H9 (cell line): ENCODE measurements around the gene PIGM. TPM values are rescaled to one million over a fixed set of nuclear protein-coding genes. Genes with fewer than 3 reads are reported as not detected.

Experiments
- DNase-seq: peaks from one replicate; pipeline ENCODE4 v3.0.0-alpha.2; 2017
- H2AFZ ChIP-seq: one replicate; pipeline ENCODE4 v1.6.1; 2013; ENCODE audit warnings: mild to moderate bottlenecking, low read length, control low read depth, moderate library complexity
- H2AK5ac ChIP-seq: 2 replicates; pipeline ENCODE4 v1.6.1; 2013; ENCODE audit warnings: low read length, control low read depth, mixed read lengths; ENCODE audit not compliant: insufficient read length
- H2BK120ac ChIP-seq: one replicate; pipeline ENCODE4 v1.6.1; 2013; ENCODE audit warnings: low read depth, mild to moderate bottlenecking, low read length, control low read depth, inconsistent platforms; ENCODE audit not compliant: poor library complexity, severe bottlenecking
- H2BK12ac ChIP-seq: 2 replicates; pipeline ENCODE4 v1.6.1; 2013; ENCODE audit warnings: low read length, control low read depth, mixed read lengths, low read depth; ENCODE audit not compliant: insufficient read length
- H2BK15ac ChIP-seq: 2 replicates; pipeline ENCODE4 v1.6.1; 2013; ENCODE audit warnings: low read depth, low read length, control low read depth
- H2BK20ac ChIP-seq: one replicate; pipeline ENCODE4 v1.6.1; 2013; ENCODE audit warnings: low read depth, mild to moderate bottlenecking, low read length, control low read depth, inconsistent platforms; ENCODE audit not compliant: poor library complexity, severe bottlenecking
- H2BK5ac ChIP-seq: 2 replicates; pipeline ENCODE4 v1.6.1; 2013; ENCODE audit warnings: low read length, control low read depth, mixed read lengths; ENCODE audit not compliant: insufficient read length
- H3K14ac ChIP-seq: 2 replicates; pipeline ENCODE4 v1.6.1; 2013; ENCODE audit warnings: low read length, control low read depth; ENCODE audit not compliant: insufficient read depth
- H3K18ac ChIP-seq: 2 replicates; pipeline ENCODE4 v1.6.1; 2013; ENCODE audit warnings: low read depth, mild to moderate bottlenecking, mixed read lengths, low read length, control low read depth; ENCODE audit not compliant: insufficient read length
- H3K23ac ChIP-seq: 2 replicates; pipeline ENCODE4 v1.6.1; 2013; ENCODE audit warnings: low read length, control low read depth, mixed read lengths, low read depth; ENCODE audit not compliant: insufficient read length
- H3K23me2 ChIP-seq: 2 replicates; pipeline ENCODE4 v1.6.1; 2013; ENCODE audit warnings: low read depth, mild to moderate bottlenecking, mixed read lengths, low read length, control low read depth; ENCODE audit not compliant: insufficient read length, poor library complexity, severe bottlenecking
- H3K27ac ChIP-seq: 2 replicates; pipeline ENCODE4 v1.5.1; 2013; ENCODE audit warnings: low read length, control low read depth, mixed read lengths, low read depth; ENCODE audit not compliant: insufficient read length
- H3K27me3 ChIP-seq: 2 replicates; pipeline ENCODE4 v1.6.1; 2013; ENCODE audit warnings: low read length, control low read depth, inconsistent platforms; ENCODE audit not compliant: insufficient read depth
- H3K4ac ChIP-seq: 2 replicates; pipeline ENCODE4 v1.6.1; 2013; ENCODE audit warnings: low read depth, mild to moderate bottlenecking, control low read depth, inconsistent platforms, low read length, moderate library complexity
- H3K4me1 ChIP-seq: 2 replicates; pipeline ENCODE4 v1.6.1; 2013; ENCODE audit warnings: low read length, control low read depth, inconsistent platforms; ENCODE audit not compliant: insufficient read depth
- H3K4me2 ChIP-seq: 2 replicates; pipeline ENCODE4 v1.6.1; 2013; ENCODE audit warnings: low read length, control low read depth, mixed read lengths; ENCODE audit not compliant: insufficient read length, insufficient read depth
- H3K56ac ChIP-seq: 2 replicates; pipeline ENCODE4 v1.6.1; 2013; ENCODE audit warnings: low read depth, mild to moderate bottlenecking, mixed read lengths, low read length, control low read depth; ENCODE audit not compliant: insufficient read length
- H3K79me1 ChIP-seq: 2 replicates; pipeline ENCODE4 v1.6.1; 2013; ENCODE audit warnings: low read depth, mild to moderate bottlenecking, moderate library complexity, low read length, control low read depth, inconsistent platforms; ENCODE audit not compliant: insufficient read depth, poor library complexity, severe bottlenecking
- H3K79me2 ChIP-seq: 2 replicates; pipeline ENCODE4 v1.6.1; 2013; ENCODE audit warnings: low read length, control low read depth, inconsistent platforms; ENCODE audit not compliant: insufficient read depth
- H3K9ac ChIP-seq: 2 replicates; pipeline ENCODE4 v1.6.1; 2013; ENCODE audit warnings: low read length, control low read depth, mixed read lengths; ENCODE audit not compliant: insufficient read length; ENCODE audit errors: extremely low read depth
- H3K9me3 ChIP-seq: one replicate; pipeline ENCODE4 v1.6.1; 2013; ENCODE audit warnings: low read depth, low read length, inconsistent platforms; ENCODE audit not compliant: control insufficient read depth
- H3T11ph ChIP-seq: one replicate; pipeline ENCODE4 v1.6.1; 2013; ENCODE audit warnings: mild to moderate bottlenecking, low read length, control low read depth, inconsistent platforms
- H4K20me1 ChIP-seq: one replicate; pipeline ENCODE4 v1.6.1; 2013; ENCODE audit not compliant: control insufficient read depth, insufficient read length, insufficient read depth
- H4K5ac ChIP-seq: 2 replicates; pipeline ENCODE4 v1.6.1; 2013; ENCODE audit warnings: low read depth, mild to moderate bottlenecking, mixed read lengths, low read length, control low read depth; ENCODE audit not compliant: insufficient read length
- H4K8ac ChIP-seq: replicated peaks from 2 replicates; pipeline ENCODE4 v1.6.1; 2013; ENCODE audit warnings: low read length, control low read depth, mixed read lengths, low read depth; ENCODE audit not compliant: insufficient read length
- H4K91ac ChIP-seq: 2 replicates; pipeline ENCODE4 v1.6.1; 2013; ENCODE audit warnings: low read depth, mild to moderate bottlenecking, moderate library complexity, mixed read lengths, low read length, control low read depth; ENCODE audit not compliant: insufficient read length
- H3K27ac Mint-ChIP-seq, 3 experiments: 2 replicates in 2 of 3; 3 replicates in 1 of 3; pipeline ENCODE4 v1.8.0; 2020 to 2021; ENCODE audit warnings: mixed read lengths in 3 of 3, mild to moderate bottlenecking in 1 of 3, moderate library complexity in 1 of 3
- H3K27me3 Mint-ChIP-seq: 2 replicates; pipeline ENCODE4 v1.8.0; 2021; ENCODE audit warnings: low read depth, mild to moderate bottlenecking, moderate library complexity, mixed read lengths
- H3K36me3 Mint-ChIP-seq, 3 experiments: 2 replicates in 2 of 3; 3 replicates in 1 of 3; pipeline ENCODE4 v1.8.0; 2020 to 2021; ENCODE audit warnings: low read depth in 3 of 3, mixed read lengths in 3 of 3; ENCODE audit not compliant: insufficient read depth in 1 of 3
- H3K4me1 Mint-ChIP-seq, 2 experiments: 2 replicates each; pipeline ENCODE4 v1.8.0; 2020; ENCODE audit warnings: mixed read lengths in 2 of 2
- H3K4me3 Mint-ChIP-seq, 2 experiments: 2 replicates in 1 of 2; 3 replicates in 1 of 2; pipeline ENCODE4 v1.8.0; 2020 to 2021; ENCODE audit warnings: mild to moderate bottlenecking in 2 of 2, mixed read lengths in 2 of 2, moderate library complexity in 1 of 2
- H3K9me3 Mint-ChIP-seq, 2 experiments: 2 replicates in 1 of 2; 3 replicates in 1 of 2; pipeline ENCODE4 v1.8.0; 2020; ENCODE audit warnings: mild to moderate bottlenecking in 2 of 2, mixed read lengths in 2 of 2, moderate library complexity in 1 of 2
- CTCF ChIP-seq: fragments of 200-600 bp; sonication (generic); conservative IDR thresholded peaks from 3 replicates; pipeline ENCODE4 v1.8.0; 2021; ENCODE audit warnings: antibody characterized with exemption, mild to moderate bottlenecking
- whole genome bisulfite sequencing: extraction: QIAGEN DNeasy Blood & Tissue Kit; methylation state at CpG from one replicate; pipeline ENCODE4 v1.1.7; 2013; ENCODE audit warnings: missing lambda C conversion rate, low lambda C conversion rate, mixed read lengths; ENCODE audit not compliant: insufficient read length; ENCODE audit errors: extremely low coverage; 5-methylcytosine and 5-hydroxymethylcytosine counted together
- total RNA-seq: library from RNA; stranded (reverse); gene quantifications from 2 replicates; pipeline ENCODE4 v1.2.1, GENCODE V29; 2021

PIGM gene
- total RNA-seq, 1 experiment from 2014 or later, result 5.9 TPM

- Histone ChIP-seq H3K56ac (no peak overlapping the region), H4K91ac (no peak overlapping the region), H2BK15ac (no peak overlapping the region), H3K4ac (no peak overlapping the region), H3K23me2 (no peaks in the 10 kb centered on the region), H3K79me1 (no peaks in the 10 kb centered on the region), H2BK5ac (no peak overlapping the region), H3K79me2 (no peaks in the 10 kb centered on the region), H3K4me2 (no peak overlapping the region), H3K14ac (no peak overlapping the region), H3K9me3 (no peaks in the 10 kb centered on the region), H3K27ac (no peak overlapping the region), H3T11ph (no peak overlapping the region), H3K9ac (no peak overlapping the region), H2AK5ac (no peak overlapping the region), H3K23ac (no peak overlapping the region), H4K5ac (no peak overlapping the region), H4K8ac (no peak overlapping the region), H2BK12ac (no peak overlapping the region), H3K4me1 (peaks cover 2% of the 10 kb centered on the region; the same call in 1 of the 2 replicates), H3K27me3 (no peaks in the 10 kb centered on the region), H2BK20ac (no peak overlapping the region), H2AFZ (no peak overlapping the region), H4K20me1 (no peaks in the 10 kb centered on the region), H2BK120ac (no peak overlapping the region), H3K18ac (no peak overlapping the region)
- H3K27me3 Mint-ChIP-seq, result peaks cover 1% of the 10 kb centered on the region; the same call in 1 of the 2 replicates
- no peak for DNase-seq
- no peak overlapping the region for H3K27ac Mint-ChIP-seq
- H3K36me3 Mint-ChIP-seq, result no peaks in the 10 kb centered on the region
- no peak overlapping the region for H3K4me3 Mint-ChIP-seq
- H3K4me1 Mint-ChIP-seq, result peaks cover 10 to 12% of the 10 kb centered on the region in 2 experiments; a peak in 3 of 4 replicates
- TF ChIP-seq CTCF, result no peak
- no CpG with 5 or more reads among the region's 3 CpGs for WGBS
- no peaks in the 10 kb centered on the region for H3K9me3 Mint-ChIP-seq
Observed at GRCh38 chr1:159989581-159989980, 42.2 kb downstream of the PIGM start.
